ENCODE measurements around the gene RLF.

The RLF gene

DNA sequence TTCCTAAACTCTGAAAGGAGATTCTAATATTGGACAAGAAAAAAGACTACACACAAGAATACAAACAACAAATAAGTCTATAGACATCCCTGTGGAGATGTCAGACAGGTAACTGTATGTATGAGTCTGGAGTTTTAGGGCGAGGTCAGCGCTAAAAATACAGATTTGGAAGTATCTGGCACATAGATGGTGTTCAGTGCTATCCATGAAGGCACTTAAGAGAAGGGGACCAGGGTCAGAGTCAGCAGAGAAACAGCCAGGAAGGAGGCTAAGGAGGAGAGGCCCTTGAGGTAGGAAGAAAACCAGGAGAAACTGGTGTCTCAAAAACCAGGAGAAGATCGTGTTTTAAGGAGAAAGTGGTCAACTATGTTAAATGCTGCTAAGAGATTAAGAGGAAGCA, 114.9 kb downstream of the RLF start:
- TF ChIP-seq, protein P1, sequence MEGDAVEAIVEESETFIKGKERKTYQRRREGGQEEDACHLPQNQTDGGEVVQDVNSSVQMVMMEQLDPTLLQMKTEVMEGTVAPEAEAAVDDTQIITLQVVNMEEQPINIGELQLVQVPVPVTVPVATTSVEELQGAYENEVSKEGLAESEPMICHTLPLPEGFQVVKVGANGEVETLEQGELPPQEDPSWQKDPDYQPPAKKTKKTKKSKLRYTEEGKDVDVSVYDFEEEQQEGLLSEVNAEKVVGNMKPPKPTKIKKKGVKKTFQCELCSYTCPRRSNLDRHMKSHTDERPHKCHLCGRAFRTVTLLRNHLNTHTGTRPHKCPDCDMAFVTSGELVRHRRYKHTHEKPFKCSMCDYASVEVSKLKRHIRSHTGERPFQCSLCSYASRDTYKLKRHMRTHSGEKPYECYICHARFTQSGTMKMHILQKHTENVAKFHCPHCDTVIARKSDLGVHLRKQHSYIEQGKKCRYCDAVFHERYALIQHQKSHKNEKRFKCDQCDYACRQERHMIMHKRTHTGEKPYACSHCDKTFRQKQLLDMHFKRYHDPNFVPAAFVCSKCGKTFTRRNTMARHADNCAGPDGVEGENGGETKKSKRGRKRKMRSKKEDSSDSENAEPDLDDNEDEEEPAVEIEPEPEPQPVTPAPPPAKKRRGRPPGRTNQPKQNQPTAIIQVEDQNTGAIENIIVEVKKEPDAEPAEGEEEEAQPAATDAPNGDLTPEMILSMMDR (IDR thresholded peaks at IDR 0.05; ENCODE audit: control insufficient read depth, extremely low read depth, insufficient read depth), result no peak
- no peak overlapping the region for H3K4me3 ChIP-seq (ENCODE audit: low read depth, low read length)
- no peak for DNase-seq (ENCODE audit: low read depth)

- TF ChIP-seq, protein P1 (IDR thresholded peaks at IDR 0.05; ENCODE audit: control insufficient read depth, extremely low read depth, insufficient read depth), result no peak
- no peak overlapping the region for H3K4me3 ChIP-seq (ENCODE audit: low read depth, low read length)
- peak; percentile 99 for DNase-seq (ENCODE audit: low read depth)
Measured at GRCh38 chr1:40281853-40282252, 120.7 kb downstream of the RLF start.

All from LNCaP clone FGC (cell line).